ENCODE results near the gene RSAD1. TPM values are rescaled to one million over a fixed set of nuclear protein-coding genes. Genes with fewer than 3 reads are reported as not detected.

Gene RSAD1
- total RNA-seq = 20.1 and 21.3 TPM in 2 replicates

GRCh38 chr17:50478391-50479381 lies at the start of gene RSAD1:
Gene RSAD1 (plus strand): TSS chr17:50478860. CDS start chr17:50478885, 25 bp downstream.

GRCh38 chr17:50468304-50469207 lies 10.1 kb upstream of the RSAD1 start, which contains the start of gene CHAD:
Gene CHAD (minus strand): TSS chr17:50468880. CDS start chr17:50468813, 67 bp downstream.

GRCh38 chr17:50507871-50508572 lies 29.4 kb downstream of the RSAD1 start, which contains the start of gene MYCBPAP:
Gene MYCBPAP (plus strand): TSS chr17:50508439. CDS start chr17:50508675, 236 bp downstream.

GRCh38 chr17:50532452-50533024 lies 53.9 kb downstream of the RSAD1 start, which contains the start of gene EPN3:
Gene EPN3 (plus strand): TSS chr17:50532735. CDS start chr17:50536557, 3,822 bp downstream.

Other genes starting within 250 kb of the RSAD1 start
- gene TMEM92, start 204.4 kb upstream of the RSAD1 start, total RNA-seq = 0.09 and 0.16 TPM in 2 replicates
- gene XYLT2, start 132.7 kb upstream of the RSAD1 start, total RNA-seq = 37.4 and 45.2 TPM in 2 replicates
- 62.3 and 77.3 TPM in 2 replicates for gene MRPL27, start 105.7 kb upstream of the RSAD1 start, total RNA-seq
- 0.52 and 0.79 TPM in 2 replicates for gene EME1, start 105.6 kb upstream of the RSAD1 start, total RNA-seq
- 84.9 and 86.1 TPM in 2 replicates for gene LRRC59, start 81.3 kb upstream of the RSAD1 start, total RNA-seq
- 47.8 and 57.2 TPM in 2 replicates for gene ACSF2, start 52.6 kb upstream of the RSAD1 start, total RNA-seq
- not detected in 2 replicates for gene CHAD, start 10.0 kb upstream of the RSAD1 start, total RNA-seq
- gene MYCBPAP, start 29.6 kb downstream of the RSAD1 start, total RNA-seq = 1.3 and 2.6 TPM in 2 replicates
- not detected in 2 replicates for gene EPN3, start 53.9 kb downstream of the RSAD1 start, total RNA-seq
- gene SPATA20, start 68.3 kb downstream of the RSAD1 start, total RNA-seq = 58.0 and 67.0 TPM in 2 replicates
- 0.32 and 1.0 TPM in 2 replicates for gene CACNA1G, start 81.9 kb downstream of the RSAD1 start, total RNA-seq
- 1.8 and 2.5 TPM in 2 replicates for gene ABCC3, start 156.0 kb downstream of the RSAD1 start, total RNA-seq
- 16.4 and 19.4 TPM in 2 replicates for gene ANKRD40, start 229.1 kb downstream of the RSAD1 start, total RNA-seq
- 35.2 and 37.7 TPM in 2 replicates for gene LUC7L3, start 240.7 kb downstream of the RSAD1 start, total RNA-seq